Fibroblast of villous mesenchyme (primary cell): ENCODE data around the gene FAM168A. TPM values are rescaled to one million over a fixed set of nuclear protein-coding genes. Genes with fewer than 3 reads are reported as not detected.

ENCODE experiments used
- DNase-seq: peaks from one replicate; pipeline ENCODE4 v3.0.0-alpha.2; 2010; ENCODE audit warnings: low read depth
- H3K4me3 ChIP-seq: 2 replicates; pipeline ENCODE4 v1.5.1; 2011; ENCODE audit warnings: low read depth, mild to moderate bottlenecking, low read length
- CTCF ChIP-seq: IDR thresholded peaks from 2 replicates; pipeline ENCODE4 v1.5.1; 2012; ENCODE audit warnings: low read depth, mild to moderate bottlenecking, low read length; ENCODE audit not compliant: insufficient read depth
- total RNA-seq: library from RNA; depleted of rRNA; stranded (reverse); fragments of >200 nt; gene quantifications from 2 replicates; pipeline ENCODE4 v1.2.3, GENCODE V29; 2012

FAM168A gene
- total RNA-seq, 1 donor: 22.5 TPM

- peak; percentile 18 for TF ChIP-seq CTCF
- no peak overlapping the region for H3K4me3 ChIP-seq
- no peak for DNase-seq
Measured at GRCh38 chr11:73530109-73530508, 67.8 kb downstream of the FAM168A start.

GRCh38 chr11:73529204-73529530 lies 68.7 kb downstream of the FAM168A start:
- DNase-seq: no peak
- H3K4me3 ChIP-seq: no peak overlapping the region
- no peak for TF ChIP-seq CTCF

GRCh38 chr11:73528483-73529203 lies 69.3 kb downstream of the FAM168A start:
- DNase-seq: peak; percentile 35
- TF ChIP-seq CTCF: no peak
- H3K4me3 ChIP-seq: peak overlapping the region; percentile 36

- no peak overlapping the region for H3K4me3 ChIP-seq
- no peak for DNase-seq
- TF ChIP-seq CTCF: no peak
Measured at GRCh38 chr11:73528013-73528412, 69.9 kb downstream of the FAM168A start.

- no peak for TF ChIP-seq CTCF
- no peak for DNase-seq
- H3K4me3 ChIP-seq: no peak overlapping the region
Measured at GRCh38 chr11:73525611-73526010, 72.3 kb downstream of the FAM168A start.

- TF ChIP-seq CTCF: no peak
- no peak overlapping the region for H3K4me3 ChIP-seq
- no peak for DNase-seq
Measured at GRCh38 chr11:73524774-73525173, 73.1 kb downstream of the FAM168A start.

GRCh38 chr11:73521621-73522020 lies 76.3 kb downstream of the FAM168A start:
- DNase-seq: no peak
- no peak overlapping the region for H3K4me3 ChIP-seq
- no peak for TF ChIP-seq CTCF
